Measurements from ENCODE around the gene BRK1.
"Not testable (repeated sequence)": the region's sequence is repeated elsewhere in the genome, so short reads cannot be mapped to it uniquely, and the experiment has no call there.

The BRK1 gene

DNA sequence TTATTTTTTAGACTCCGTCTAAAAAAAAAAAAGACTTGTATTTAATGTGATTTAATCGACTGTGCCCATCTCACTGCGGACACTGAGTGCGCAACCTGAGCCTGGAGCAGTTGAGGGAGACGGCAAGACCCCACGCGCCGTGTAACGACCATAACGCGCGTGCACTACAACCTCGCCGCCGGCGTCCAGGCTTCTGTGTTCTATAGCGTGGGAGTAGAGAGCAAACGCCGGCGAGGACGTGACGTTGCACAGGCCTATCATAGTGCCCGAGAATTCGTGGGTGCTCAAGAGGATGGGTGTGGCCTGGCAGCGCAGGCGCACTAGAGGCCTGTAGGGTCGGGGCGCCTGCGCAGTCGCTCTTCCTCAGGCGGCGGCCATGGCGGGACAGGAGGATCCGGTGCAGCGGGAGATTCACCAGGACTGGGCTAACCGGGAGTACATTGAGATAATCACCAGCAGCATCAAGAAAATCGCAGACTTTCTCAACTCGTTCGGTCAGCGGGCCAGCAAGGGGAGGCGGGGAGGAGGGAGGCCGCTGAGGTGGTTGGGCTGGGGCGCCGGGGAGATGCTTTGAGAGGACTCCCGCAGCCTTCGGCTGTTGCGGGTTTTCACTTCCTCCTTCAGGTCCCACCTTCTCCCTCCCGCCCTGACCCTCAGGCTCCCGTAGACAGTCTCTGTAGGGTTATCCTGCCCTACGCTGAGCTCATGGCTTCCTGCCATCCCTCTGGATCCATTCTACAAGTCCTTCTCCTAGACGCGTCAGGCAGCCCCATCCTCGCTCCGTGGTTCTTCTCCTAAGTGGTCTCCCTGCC, at the start of gene BRK1:
TSS of gene BRK1 (plus strand) at position 350 of the 812 bp plus-strand sequence. CDS start at position 377, 27 bp downstream.
- peak; percentile 94 for DNase-seq

GRCh38 chr3:10070077-10070476, 45.4 kb upstream of the BRK1 start:
- DNase-seq: not testable (repeated sequence)

DNA sequence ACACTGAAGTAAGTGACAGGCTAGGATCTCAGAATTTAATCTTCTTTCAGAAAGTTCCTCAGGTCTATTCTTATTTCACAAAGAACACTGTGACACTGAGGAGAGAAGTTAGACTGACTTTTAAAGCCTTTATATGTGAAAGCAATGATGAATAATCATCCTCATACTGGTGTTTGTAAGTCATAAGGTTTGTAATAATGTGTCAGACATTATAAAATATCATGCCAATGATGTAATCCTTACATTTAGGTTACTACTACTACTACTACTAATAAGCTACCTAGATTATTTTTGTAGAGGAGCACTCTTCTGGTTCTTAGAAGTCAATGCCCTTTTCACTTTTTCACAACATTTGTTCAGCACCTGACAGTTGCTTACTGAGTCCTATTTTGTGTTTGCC, 40.8 kb upstream of the BRK1 start:
- no peak for DNase-seq

- no peak for DNase-seq
Observed at GRCh38 chr3:10081871-10082270, 33.6 kb upstream of the BRK1 start.

GRCh38 chr3:10085738-10086137, 29.7 kb upstream of the BRK1 start:
- no peak for DNase-seq

DNA sequence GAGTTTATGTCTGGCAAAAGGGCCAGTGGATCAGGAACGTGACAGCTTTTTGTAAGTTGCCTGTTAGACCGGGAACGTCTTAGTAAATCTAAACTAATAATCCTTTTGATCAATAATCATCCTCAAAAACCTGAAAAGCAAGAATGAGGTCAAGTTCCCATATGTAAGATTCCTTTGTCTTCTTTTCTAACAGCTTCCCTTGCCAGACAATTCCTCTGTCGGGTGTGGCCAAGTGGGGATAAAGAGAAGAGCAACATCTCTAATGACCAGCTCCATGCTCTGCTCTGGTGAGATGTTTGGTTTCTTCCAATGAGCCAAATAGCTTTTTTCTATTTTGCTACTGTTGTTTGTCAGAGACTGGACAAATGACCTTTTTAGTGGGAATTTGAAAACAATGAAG, 27.2 kb upstream of the BRK1 start:
- DNase-seq: no peak

DNA sequence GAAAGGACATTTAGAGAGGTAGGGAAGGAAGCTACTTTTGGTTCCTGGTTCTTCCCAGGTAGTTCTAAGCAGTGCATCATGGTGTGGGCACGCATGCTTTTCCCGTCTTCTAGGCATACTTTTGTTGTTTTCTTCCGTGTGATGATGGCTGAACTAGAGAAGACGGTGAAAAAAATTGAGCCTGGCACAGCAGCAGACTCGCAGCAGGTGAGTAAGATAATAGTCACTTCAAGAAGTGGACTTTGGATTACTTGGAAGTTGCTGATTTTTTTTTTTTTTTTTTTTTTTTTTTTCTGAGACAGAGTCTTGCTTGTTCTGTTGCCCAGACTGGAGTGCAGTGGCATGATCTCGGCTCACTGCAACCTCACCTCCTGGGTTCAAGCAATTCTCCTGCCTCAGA, 25.3 kb upstream of the BRK1 start:
- DNase-seq: no peak

- not testable (repeated sequence) for DNase-seq
Observed at GRCh38 chr3:10090774-10091173, 24.7 kb upstream of the BRK1 start.

DNA sequence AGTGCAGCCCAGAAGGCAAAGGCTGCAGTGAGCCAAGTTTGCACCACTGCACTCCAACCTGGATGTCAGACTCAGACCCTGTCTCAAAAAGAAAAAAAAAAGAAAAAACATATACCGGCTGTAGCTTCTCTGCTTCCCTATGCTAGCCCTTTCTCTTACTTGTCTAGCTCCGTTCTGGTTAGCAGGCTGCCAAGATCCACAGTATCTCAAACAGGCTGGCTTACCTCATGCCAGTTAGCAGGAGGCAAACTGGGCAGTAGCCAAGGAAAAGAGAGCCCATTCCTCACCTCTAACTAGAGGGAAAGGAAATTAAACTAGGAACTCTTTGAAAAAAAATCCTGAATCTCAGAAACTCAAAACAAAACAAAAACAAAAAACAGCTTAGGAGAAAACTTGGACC, 24.1 kb upstream of the BRK1 start:
- DNase-seq: not testable (repeated sequence)

DNA sequence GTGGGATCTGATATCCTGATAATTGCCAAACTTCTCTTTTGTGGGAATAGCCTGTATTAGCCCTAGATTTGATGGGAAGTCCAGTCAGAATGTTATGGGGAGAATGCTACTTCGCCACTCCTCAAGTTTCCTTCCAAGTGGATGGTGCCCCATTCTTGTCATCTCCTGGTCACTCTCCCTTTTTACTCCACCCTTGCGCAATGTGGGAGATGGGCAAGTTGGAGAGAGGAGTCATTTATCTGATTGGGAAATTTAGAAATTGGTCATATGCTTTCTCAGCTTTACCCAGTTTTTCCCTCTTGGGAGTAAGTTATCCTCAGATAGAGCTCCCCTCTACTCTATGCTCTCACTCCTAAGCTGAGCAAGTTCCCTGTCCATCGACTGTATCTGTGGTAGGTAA, 21.8 kb upstream of the BRK1 start:
- no peak for DNase-seq

GRCh38 chr3:10099041-10099440, 16.4 kb upstream of the BRK1 start:
- no peak for DNase-seq

GRCh38 chr3:10106919-10107318, 8.6 kb upstream of the BRK1 start:
- DNase-seq: no peak

- DNase-seq: no peak
Observed at GRCh38 chr3:10108091-10108490, 7.4 kb upstream of the BRK1 start, which contains the start of gene FANCD2OS. Gene FANCD2OS (minus strand): TSS chr3:10108255. CDS start chr3:10104774, 3,481 bp downstream.

GRCh38 chr3:10116138-10116460, 624 bp downstream of the BRK1 start:
- no peak for DNase-seq

GRCh38 chr3:10116928-10117327, 1.5 kb downstream of the BRK1 start:
- no peak for DNase-seq

GRCh38 chr3:10119376-10119775, 3.9 kb downstream of the BRK1 start:
- no peak for DNase-seq

GRCh38 chr3:10121064-10121463, 5.6 kb downstream of the BRK1 start:
- no peak for DNase-seq

- no peak for DNase-seq
Observed at GRCh38 chr3:10122724-10123123, 7.2 kb downstream of the BRK1 start.

DNA sequence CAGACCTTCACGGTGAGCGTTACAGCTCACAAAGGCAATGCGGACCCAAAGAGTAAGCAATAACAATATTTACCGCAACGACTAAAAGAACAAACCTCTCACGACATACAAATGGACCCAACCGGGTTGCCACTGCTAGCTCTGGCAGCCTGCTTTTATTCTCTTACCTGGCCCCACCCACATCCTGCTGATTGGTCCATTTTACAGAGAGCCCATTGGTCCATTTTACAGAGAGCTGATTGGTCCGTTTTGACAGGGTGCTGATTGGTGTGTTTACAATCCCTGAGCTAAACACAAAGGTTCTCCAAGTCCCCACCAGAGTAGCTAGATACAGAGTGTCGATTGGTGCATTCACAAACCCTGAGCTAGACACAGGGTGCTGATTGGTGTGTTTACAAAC, 20.4 kb downstream of the BRK1 start:
- not testable (repeated sequence) for DNase-seq

DNA sequence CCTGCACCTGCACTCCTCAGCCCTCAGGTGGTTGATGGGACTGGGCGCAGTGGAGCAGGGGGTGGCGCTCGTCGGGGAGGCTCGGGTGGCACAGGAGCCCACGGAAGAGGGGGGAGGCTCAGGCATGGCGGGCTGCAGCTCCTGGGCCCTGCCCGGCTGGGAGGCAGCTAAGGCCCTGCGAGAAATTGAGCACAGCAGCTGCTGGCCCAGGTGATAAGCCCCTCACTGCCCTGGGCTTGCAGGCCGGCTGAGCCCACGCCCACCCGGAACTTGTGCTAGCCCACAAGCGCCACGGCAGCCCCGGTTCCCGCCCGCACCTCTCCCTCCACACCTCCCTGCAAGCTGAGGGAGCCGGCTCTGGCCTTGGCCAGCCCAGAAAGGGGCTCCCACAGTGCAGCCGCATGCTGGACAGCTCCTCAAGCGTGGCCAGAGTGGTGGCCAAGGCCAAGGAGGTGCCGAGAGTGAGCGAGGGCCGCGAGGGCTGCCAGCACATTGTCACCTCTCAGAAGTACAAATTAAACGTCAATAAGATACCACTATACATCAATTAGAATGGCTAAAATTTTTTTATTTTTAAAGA, 21.0 kb downstream of the BRK1 start:
- DNase-seq: no peak

- no peak for DNase-seq
Observed at GRCh38 chr3:10137178-10137577, 21.7 kb downstream of the BRK1 start.

DNA sequence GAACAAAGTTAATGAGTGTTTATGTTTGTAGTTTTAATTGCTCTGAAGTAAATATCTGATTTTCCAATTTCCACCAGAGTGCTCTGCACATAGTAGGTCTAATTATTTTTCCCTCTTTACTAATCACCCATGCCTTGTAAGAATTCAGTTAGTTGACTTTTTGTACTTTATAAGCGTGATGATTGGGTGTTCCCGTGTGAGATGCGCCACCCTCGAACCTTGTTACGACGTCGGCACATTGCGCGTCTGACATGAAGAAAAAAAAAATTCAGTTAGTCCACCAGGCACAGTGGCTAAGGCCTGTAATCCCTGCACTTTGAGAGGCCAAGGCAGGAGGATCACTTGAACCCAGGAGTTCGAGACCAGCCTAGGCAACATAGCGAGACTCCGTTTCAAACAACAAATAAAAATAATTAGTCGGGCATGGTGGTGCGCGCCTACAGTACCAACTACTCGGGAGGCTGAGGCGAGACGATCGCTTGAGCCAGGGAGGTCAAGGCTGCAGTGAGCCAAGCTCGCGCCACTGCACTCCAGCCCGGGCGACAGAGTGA, 25.6 kb downstream of the BRK1 start:
- peak; percentile 4 for DNase-seq

DNA sequence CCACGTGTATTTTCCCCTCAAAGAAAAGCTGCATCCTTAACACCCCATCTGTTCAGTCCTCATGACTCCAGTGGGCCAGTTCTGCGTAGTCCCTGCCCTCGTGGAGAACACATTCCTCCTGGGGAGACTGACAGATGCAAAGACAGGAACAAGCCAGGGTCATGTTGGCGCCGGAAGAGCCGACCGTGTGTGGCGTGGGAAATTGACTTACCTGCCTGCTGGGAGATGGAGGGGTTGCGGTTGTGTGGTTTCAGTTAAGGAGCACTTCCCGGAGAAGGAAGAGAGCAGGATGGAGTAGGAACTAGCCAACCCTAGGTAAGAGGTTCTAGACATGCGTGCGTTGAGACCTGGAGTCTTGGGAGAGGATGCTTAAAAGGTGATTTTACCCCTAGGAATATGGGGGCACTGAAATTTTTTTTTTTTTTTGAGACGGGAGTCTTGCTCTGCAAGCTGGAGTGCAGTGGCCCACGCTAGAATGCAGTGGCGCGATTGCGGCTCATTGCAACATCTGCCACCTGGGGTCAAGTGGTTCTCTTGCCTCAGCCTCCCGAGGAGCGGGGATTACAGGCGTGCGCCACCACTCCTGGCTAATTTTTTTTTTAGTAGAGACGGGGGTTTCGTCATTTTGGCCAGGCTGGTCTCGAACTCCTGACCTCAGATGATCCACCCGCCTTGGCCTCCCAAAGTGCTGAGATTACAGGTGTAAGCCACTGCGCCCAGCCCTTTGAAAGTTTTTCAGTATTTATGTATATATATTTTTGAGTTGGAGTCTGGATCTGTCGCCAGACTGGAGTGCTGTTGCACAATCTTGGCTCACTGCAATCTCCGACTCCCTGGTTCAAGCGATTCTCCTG, 27.5 kb downstream of the BRK1 start:
- DNase-seq: peak; percentile 50

Measured in NCI-H69 (cell line).